NAMALWA (cell line): ENCODE results near the gene LMF1.

ENCODE experiments used
- DNase-seq: peaks from one replicate; pipeline ENCODE4 v3.0.0-alpha.2; 2015; ENCODE audit warnings: low spot score

The LMF1 gene

DNA sequence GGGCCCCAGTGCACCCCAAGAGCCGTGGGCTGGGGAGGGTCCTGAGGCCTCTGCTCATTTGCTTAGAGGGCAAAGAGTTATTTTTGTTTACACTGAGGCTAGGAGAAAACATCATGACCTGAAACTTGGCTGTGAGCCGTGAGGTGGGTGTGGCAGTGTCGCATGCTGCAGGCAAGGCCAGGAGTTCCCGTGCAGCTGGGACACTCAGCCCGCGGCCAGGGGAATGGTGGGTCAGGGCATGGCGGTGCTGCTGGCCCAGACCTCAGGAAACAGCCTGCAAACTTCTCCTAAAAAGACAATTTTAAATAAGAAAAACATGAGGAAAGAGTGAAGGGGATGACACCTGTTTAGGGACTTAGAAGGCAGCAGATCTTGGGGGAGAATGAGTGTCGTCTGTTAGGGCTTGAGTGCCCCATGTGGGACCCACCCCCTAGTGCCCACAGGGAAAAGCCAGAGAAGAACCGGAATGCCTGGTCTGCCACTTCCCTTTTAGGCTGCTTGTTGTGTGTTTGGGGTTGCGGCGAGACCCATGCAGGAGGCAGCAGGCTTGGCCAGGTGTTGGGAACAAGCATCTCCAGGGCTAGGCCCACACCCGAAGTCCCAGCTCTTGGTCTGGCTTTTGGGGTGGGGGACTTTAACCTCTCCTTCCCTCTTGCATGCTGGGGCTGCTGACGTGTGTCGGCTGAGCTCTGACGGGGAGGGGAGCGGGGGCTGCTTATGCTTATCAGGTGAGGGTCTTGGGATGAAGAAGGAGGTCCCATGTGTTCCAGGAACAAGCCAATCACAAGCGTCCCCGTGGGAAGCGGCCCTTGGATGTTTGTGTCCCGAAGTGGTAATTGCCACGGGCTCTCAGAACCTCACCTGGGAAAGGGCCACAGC is 89.3 kb downstream of the LMF1 start:
- no peak for DNase-seq

DNA sequence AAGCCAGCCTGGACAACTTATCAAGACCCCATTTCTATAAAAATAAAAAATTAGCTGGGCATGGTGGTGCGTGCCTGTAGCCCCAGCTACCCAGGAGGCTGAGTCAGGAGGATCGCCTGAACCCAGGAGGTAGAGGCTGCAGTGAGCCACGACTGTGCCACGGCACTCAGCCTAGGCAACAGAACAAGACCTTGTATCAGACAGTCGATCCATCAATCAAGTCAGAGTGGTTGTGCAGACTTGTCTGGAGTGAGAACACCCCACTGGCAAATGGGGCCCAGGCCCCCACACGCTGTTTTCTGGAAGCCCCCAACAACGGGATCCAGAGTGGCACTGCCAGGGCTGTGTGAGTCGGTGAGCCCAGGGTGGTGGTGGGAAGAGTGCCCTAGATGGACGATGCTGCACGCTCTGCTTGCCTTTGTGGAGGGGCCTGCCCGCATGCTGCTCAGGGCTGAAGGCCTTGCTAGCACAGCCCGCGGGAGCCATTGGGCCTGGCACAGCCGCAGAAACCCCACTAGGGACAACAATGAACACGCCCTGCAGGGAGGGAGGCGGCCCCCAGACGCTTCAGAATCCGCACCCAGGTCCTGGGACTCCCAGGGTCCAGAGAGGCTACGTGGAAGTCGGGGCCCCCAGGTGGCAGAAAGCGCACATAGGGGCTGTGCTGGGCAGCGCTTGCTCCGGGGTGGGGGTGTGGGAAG is 90.2 kb downstream of the LMF1 start:
- DNase-seq = no peak

DNA sequence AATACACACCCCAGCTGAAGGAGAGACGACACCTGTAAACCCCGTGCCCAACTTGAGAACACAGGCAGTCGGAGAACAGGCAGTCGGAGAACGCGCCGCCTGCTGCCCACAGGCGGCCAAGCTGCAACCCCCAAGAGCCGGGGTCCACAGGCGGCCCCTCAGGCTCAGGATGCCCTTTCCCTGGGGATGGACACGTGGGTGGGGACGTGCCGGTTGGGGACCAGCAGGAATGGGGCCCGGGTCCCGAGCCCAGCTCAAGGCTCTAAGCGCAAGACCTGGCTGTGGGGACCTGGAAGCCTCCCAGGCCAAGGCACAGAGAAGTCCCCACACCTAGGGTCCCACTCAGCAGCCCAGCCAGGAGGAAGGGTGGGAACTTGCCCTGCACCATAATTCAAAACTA is 90.8 kb downstream of the LMF1 start:
- no peak for DNase-seq

DNA sequence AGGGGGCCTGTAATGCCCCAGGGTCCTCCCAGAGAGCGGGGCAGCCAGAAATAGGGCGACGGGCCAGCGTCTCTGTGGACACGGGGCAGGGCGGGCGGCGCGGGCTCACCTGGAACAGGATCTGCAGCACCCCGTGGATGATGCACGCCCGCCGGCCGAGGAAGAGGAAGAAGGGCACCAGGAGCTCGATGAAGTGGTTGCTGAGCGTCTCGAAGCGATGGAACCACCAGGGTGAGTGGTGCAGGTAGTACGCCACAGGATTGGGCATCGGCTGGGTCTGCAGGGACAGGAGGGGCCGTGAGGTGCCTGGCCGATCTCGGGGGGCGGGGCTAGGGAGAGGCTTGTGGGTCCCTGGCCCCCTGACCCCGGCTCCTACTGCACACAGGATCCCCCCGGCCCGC is 91.3 kb downstream of the LMF1 start:
- DNase-seq = no peak

DNA sequence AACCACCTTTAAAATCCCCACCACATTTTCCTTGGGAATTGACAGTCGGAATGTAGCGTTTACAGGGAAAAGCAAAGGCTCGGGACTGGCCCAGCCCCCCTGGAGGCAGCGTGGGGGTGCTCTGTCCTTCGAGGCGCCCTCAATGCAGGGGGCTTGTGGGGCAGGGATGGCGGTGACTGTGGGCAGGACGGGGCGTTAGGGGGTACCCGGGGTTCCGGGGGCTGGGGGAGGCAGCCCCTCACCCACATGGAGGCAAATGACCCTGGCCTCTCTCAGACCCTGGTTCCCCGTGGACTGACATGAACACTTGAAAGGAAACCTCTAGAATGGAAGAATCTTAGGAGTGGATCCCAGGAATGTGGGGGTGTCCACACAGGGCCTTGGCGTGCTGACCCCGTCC is 91.9 kb downstream of the LMF1 start:
- DNase-seq = no peak

DNA sequence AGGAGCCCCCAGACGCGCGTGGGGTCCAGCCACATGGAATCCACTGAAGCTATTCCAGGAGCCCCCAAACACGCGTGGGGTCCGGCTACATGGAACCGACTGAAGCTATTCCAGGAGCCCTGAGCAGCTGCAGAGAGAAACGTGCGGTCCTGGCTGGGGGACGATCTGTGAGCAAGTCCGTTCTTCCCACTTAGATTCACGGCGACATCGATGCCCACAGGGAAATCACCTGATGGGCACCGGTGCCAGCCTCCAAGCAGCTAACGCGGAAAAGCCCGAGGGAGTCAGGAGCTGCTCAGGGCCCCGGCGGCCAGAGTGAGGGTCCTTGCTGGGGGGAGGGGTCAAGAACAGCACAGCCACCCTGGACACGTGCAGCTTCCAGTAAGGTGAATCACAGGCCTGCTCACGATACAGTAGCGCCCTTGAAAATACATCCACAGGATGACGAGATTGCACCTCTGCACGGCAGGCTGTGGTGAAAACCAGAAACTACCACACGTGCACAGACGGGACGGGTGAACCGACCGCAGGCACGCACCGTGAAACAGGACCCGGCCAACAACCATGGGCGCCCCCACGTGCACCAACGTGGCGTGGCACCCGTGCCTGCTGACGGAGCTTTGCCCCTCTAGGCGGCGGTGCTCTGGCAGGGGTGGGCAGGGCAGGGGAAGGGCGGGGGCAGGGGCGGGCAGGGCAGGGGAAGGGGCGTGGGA is 92.6 kb downstream of the LMF1 start:
- peak; percentile 68 for DNase-seq

DNA sequence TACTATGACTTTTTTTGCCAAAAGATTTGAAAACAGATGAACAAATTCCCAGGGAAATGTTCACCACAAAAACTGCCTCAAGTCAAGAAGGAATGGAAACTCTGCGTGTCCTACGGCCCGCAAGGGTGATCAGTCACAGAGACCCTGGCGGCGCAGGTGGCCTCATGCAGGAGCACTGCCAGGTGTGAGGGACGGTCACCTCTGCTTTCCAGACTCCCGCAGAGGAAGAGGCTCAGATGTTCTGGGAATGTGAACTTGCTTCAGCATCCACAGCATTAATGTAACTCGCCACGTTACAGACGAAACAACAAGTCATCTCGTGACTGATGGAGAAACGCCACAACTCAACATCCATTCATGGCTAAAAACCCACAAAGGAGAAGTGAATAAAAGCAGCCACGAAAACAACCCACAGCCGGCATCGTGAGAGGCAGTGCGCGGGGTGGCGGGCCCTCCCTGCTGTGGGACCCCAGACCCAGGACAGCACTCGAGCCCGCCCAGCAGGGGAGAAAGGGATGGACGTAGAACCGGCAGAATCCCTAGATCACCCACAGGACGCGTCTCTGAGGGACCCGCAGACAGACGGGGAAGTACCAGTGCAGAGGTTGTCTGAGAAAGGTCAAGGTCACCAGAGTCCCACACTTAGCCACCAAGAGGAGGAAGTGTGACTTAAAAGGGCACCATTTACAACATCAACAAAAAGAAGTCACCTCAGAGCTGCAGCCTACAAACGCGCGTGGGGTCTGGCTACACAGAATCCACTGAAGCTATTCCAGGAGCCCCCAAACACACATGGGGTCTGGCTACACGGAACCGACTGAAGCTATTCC is 93.3 kb downstream of the LMF1 start:
- DNase-seq = peak; percentile 24

DNA sequence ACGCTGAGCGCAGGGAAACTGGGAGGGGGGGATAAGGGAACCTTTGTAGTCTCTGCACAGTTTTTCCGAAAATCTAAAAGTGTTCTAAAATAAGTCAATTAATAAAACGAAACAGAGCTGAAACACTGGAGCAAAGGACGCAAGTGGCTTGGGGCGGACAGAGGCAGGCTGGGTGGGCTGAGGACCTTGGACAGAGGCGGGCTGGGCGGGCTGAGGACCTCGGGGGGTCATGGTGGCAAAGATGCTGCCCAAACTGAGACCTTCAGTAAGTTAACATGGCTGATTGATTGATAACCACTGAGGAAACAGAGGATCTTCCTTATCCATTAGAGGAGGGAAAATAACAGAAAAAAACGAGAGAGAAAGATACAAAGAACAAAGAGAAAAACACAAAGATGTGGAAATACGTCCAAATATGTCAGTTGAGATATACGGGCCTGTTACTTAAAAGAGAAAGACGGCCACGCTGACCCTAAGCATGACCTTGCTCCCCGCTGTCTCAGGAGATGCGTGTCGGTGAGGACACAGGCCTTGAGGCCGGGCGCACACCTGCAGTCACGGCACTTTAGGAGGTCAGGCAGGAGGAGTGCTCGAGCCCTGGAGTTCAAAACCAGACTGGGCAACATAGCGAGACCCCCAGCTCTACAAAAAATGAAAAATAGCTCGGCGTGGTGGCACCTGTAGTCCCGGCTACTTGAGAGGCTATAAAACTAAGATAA is 94.1 kb downstream of the LMF1 start:
- DNase-seq = no peak

DNA sequence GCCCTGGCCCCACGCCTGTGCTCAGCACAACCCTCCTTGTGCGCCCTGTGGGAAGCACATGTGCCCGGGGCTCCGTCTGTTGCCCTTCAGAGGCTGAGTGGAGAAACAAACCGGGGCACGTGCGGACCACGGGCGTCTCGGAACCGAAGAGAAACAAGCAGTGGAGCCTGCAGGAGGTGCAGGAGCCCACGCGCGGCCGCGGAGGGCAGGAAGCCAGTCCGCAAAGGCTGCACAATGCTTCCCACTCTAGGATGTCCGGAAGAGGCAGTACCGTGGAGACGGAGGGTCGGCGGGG is 94.8 kb downstream of the LMF1 start:
- DNase-seq = no peak

DNA sequence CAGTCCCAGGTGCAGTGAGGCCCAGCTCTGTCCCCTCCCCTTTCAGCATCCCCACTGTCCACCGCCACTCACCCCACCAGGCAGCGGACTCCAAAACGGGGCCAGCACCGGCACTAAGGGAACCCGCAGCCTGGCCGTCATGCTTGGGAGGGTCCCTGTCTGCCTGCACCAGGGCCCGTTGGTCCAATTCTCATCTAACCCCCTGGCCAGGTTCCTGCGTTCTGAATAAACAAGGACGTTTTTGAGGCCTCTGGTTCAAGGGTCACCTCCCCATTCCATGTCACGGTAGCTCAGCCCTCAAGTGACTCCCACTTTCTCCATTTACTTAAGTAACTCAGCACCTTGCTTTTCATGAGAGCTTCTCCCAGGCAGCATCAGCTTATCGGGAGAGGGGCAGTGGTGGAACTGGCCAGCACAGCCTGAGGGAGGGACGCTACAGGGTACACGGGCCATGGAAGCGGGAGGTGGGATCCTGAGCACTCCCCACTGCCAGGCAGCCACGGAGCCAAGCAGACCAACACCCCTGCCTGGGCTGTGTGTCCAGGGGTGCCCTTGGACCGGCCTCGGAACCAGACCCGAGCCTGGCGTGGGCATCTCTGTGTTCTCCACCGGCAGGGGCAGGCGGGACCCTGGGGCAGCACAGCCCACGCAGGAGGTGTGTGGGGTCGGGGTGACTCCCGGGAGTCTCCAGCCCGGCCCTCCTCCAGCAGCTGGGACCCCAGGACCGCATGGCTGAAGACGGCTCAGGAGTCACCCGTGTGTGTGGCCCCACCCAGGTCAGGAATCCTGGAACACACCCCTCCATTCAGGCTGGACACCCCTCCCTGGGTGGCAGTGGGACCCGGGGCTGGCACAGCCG is 95.4 kb downstream of the LMF1 start:
- no peak for DNase-seq

DNA sequence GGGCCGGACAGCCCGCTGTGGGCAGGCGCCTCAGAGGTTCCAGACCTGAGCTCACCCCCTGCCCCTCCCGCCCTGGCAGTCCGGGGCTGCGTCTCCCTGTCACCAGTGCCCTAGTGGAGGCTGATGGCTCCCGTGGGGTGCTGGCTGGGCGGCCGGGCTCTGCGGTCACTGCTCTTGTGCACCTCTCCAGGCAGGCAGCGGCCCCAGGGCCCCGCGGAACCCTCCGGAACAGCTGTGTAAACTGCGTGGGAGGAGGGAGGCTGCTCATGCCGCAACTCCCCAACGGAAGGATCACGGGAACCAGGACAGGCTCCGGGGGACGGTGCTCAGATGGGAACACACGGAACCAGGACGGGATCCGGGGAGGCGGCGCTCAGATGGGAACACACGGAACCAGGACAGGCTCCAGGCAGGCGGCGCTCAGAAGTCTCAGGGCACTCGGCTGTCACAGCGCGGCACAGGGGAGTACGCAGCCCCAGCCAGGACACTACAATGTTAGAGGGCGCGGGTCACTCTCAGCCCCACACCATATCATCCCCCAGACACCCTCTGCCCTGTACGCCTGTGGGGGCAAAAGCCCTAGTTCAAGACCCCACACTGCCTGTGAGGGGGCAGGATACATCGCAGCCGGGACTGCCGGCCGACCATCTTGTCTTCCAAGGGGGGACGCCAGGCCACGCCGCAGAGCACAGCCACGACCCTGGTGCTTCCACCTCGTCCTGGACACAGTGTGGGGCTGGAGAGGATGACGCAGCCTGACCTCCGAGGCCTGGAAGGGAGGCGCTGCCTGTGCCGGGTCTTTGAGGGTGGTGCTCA is 96.2 kb downstream of the LMF1 start:
- no peak for DNase-seq

DNA sequence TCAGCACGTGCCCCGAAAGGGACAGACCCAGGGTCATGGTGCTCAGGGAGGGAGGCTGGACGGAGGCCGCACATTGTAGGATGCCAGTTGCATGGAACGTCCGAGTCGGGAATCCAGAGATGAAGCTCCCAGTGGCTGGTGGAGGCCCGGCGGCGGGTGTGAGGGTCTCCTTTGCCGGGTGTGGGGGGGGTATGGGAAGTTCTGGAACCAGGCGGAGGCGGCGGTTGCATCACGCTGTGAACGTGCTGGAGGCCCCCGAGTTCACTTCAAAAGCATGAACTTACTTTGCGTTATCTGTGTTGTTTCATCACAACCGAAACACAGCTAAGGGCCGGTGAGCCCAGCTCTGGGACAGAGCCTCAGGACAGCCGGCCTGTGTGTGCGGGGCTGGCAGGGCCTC is 96.9 kb downstream of the LMF1 start:
- no peak for DNase-seq

DNA sequence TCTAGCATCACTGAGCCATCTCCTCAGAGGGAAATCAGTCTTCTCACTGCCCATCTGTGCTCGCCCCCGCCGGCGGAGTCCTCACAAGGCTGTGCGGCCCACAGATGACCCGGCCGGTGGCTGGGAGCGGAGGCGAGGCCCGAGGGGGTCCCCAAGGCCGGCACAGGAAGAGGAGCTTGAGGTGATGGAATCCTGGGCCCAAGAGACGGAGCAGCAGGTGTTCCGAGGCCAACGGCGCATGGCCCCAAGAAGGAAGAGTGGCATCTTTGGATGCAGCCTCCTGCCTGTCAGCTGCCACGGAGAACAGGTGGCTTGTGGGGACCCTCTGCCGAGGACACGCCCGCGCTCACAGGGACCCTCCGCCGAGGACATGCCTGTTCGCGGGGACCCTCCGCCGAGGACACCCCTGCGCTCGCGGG is 97.5 kb downstream of the LMF1 start:
- DNase-seq = no peak

DNA sequence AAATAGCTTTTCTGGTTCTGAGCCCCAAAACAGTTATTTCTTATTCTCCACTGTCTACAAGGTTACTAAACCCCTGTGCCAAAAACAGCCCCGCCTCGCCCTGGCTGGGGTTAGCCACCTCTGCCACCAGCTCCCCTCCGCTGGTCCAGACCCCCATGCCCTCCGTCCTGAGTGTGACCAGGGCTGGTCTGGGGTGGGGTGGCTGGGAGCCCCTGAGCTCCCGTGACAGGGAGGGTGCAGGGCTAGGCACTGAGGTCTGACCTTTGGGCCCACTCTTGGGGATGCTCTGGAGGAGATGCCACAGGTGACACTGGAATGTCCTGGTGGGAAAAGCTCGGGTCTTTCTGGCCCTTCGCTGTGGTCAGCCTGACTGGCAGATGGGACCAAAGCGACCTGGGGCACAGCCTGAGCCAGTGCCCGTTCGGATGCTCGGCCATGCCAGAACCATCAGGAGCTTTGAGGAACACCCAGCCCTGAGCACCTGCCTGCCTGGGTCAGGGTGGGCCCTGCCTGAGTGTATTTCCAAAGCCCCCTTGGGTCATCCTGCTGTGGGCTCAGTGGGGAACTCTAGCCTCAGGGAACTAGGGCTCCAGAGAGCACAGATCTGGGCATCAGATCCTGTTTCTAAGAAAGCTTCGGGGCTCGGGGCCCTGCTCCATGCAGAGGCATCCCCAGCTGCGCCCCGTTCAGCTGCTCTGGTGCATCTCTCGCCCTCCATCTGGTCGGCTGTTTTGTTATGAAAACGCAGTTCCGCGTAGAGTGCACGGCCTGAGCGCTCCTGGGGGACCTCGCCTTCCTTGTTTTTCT is 98.1 kb downstream of the LMF1 start:
- no peak for DNase-seq

GRCh38 chr16:871562-872345 is 99.0 kb downstream of the LMF1 start:
- no peak for DNase-seq

GRCh38 chr16:870856-871561 is 99.8 kb downstream of the LMF1 start:
- peak; percentile 19 for DNase-seq
